KG1 (cell line): ENCODE measurements around the gene HSPA12A.
A peak's percentile ranks its signal among the peaks of the same experiment; 100 is the strongest.

Experiments
- DNase-seq: peaks from one replicate; lab custom pipeline; 2025; lab: John Stamatoyannopoulos, UW

The HSPA12A gene

GRCh38 chr10:116742367-116743265 lies at the start of gene HSPA12A:
Gene HSPA12A (minus strand): TSS chr10:116742566. CDS start chr10:116742469, 97 bp downstream.
- no peak for DNase-seq

GRCh38 chr10:116791241-116791640 lies 48.9 kb upstream of the HSPA12A start:
- DNase-seq = no peak

GRCh38 chr10:116787893-116788665 lies 45.7 kb upstream of the HSPA12A start:
- peak; percentile 20 for DNase-seq

- no peak for DNase-seq
These were observed 44.8 kb upstream of the HSPA12A start for GRCh38 chr10:116787053-116787659.

GRCh38 chr10:116785867-116786266 lies 43.5 kb upstream of the HSPA12A start:
- DNase-seq = no peak

GRCh38 chr10:116785282-116785681 lies 42.9 kb upstream of the HSPA12A start:
- DNase-seq = no peak

- no peak for DNase-seq
These were observed 42.3 kb upstream of the HSPA12A start for GRCh38 chr10:116784651-116785050.

GRCh38 chr10:116784035-116784434 lies 41.7 kb upstream of the HSPA12A start:
- DNase-seq = no peak

GRCh38 chr10:116783011-116783655 lies 40.8 kb upstream of the HSPA12A start:
- DNase-seq = no peak

GRCh38 chr10:116781370-116781884 lies 39.1 kb upstream of the HSPA12A start:
- no peak for DNase-seq

GRCh38 chr10:116780691-116781205 lies 38.4 kb upstream of the HSPA12A start:
- no peak for DNase-seq

GRCh38 chr10:116779076-116779687 lies 36.8 kb upstream of the HSPA12A start:
- DNase-seq = no peak

GRCh38 chr10:116777006-116777405 lies 34.6 kb upstream of the HSPA12A start:
- no peak for DNase-seq

GRCh38 chr10:116775488-116776400 lies 33.4 kb upstream of the HSPA12A start:
- no peak for DNase-seq

GRCh38 chr10:116774728-116775151 lies 32.4 kb upstream of the HSPA12A start:
- no peak for DNase-seq

GRCh38 chr10:116772909-116773705 lies 30.7 kb upstream of the HSPA12A start:
- no peak for DNase-seq

GRCh38 chr10:116771959-116772585 lies 29.7 kb upstream of the HSPA12A start:
- no peak for DNase-seq

GRCh38 chr10:116771101-116771958 lies 29.0 kb upstream of the HSPA12A start:
- DNase-seq = no peak
